IMR-90 (cell line): Measurements from ENCODE around the gene MGST2. TPM values are rescaled to one million over a fixed set of nuclear protein-coding genes. Genes with fewer than 3 reads are reported as not detected.

Experiments
- ATAC-seq: fragments of 200-7000 bp; cut with Tn5 transposase; 2 replicates; pipeline ENCODE4 v1.9.1; 2020; ENCODE audit warnings: low read depth, mild to moderate bottlenecking, moderate library complexity
- BruUV-seq: library from RNA; stranded (reverse); fragments of 400-500 nt; replicated peaks from 2 replicates; lab custom pipeline; 2021; lab: Mats Ljungman, UMichigan
- CTCF ChIA-PET: fragments of 300-600 bp; formaldehyde crosslinking; extraction: SDS; loops from one replicate; lab custom pipeline; 2021; ENCODE audit warnings: antibody characterized with exemption; lab: Yijun Ruan, JAX
- POLR2A ChIA-PET: fragments of 300-600 bp; sonication (Branson Sonifier 250); formaldehyde crosslinking; loops from one replicate; lab custom pipeline; 2022; ENCODE audit warnings: antibody characterized with exemption; ENCODE audit not compliant: unreplicated experiment; lab: Charles Lee
- DNase-seq: peaks from one replicate; pipeline ENCODE4 v3.0.0; 2013
- H2AFZ ChIP-seq: replicated peaks from 2 replicates; pipeline ENCODE3; 2013; ENCODE audit warnings: low read length, mild to moderate bottlenecking; ENCODE audit not compliant: poor library complexity
- H2AK5ac ChIP-seq: 2 replicates; pipeline ENCODE4 v1.6.1; 2013; ENCODE audit warnings: low read depth, low read length, inconsistent platforms
- H2AK9ac ChIP-seq: replicated peaks from 2 replicates; pipeline ENCODE3; 2013; ENCODE audit warnings: mild to moderate bottlenecking, low read depth, low read length, moderate library complexity; ENCODE audit not compliant: poor library complexity
- H2BK120ac ChIP-seq: 2 replicates; pipeline ENCODE4 v1.6.1; 2013; ENCODE audit warnings: low read depth, low read length, inconsistent platforms
- H2BK15ac ChIP-seq: 3 replicates; pipeline ENCODE4 v1.6.1; 2013; ENCODE audit warnings: low read depth, low read length, inconsistent platforms
- H2BK20ac ChIP-seq: 2 replicates; pipeline ENCODE4 v1.6.1; 2013; ENCODE audit warnings: low read depth, mild to moderate bottlenecking, inconsistent platforms, low read length, moderate library complexity
- H2BK5ac ChIP-seq: 2 replicates; pipeline ENCODE4 v1.6.1; 2013; ENCODE audit warnings: mild to moderate bottlenecking, low read depth, low read length, inconsistent platforms; ENCODE audit not compliant: poor library complexity, severe bottlenecking
- H3K14ac ChIP-seq: replicated peaks from 2 replicates; pipeline ENCODE4 v1.6.1; 2013; ENCODE audit warnings: low read depth, low read length, inconsistent platforms
- H3K18ac ChIP-seq: 2 replicates; pipeline ENCODE4 v1.6.1; 2013; ENCODE audit warnings: low read depth, low read length, control low read depth
- H3K23ac ChIP-seq: 2 replicates; pipeline ENCODE4 v1.6.1; 2013; ENCODE audit warnings: low read depth, low read length, inconsistent platforms
- H3K27ac ChIP-seq: 2 replicates; pipeline ENCODE4 v1.5.1; 2013; ENCODE audit warnings: mild to moderate bottlenecking, control low read depth, low read length; ENCODE audit not compliant: insufficient read depth
- H3K27me3 ChIP-seq: 2 replicates; pipeline ENCODE4 v1.6.1; 2013; ENCODE audit warnings: low read length; ENCODE audit not compliant: control insufficient read depth, insufficient read depth
- H3K36me3 ChIP-seq: 2 replicates; pipeline ENCODE4 v1.6.1; 2013; ENCODE audit warnings: low read length, mixed read lengths; ENCODE audit not compliant: control insufficient read depth, insufficient read depth
- H3K4ac ChIP-seq: 2 replicates; pipeline ENCODE4 v1.6.1; 2013; ENCODE audit warnings: low read depth, low read length, inconsistent platforms
- H3K4me1 ChIP-seq: 2 replicates; pipeline ENCODE4 v1.6.1; 2013; ENCODE audit warnings: low read length, mixed read lengths; ENCODE audit not compliant: control insufficient read depth, insufficient read depth
- H3K4me2 ChIP-seq: 2 replicates; pipeline ENCODE4 v1.6.1; 2013; ENCODE audit warnings: low read depth, mild to moderate bottlenecking, control low read depth, low read length, moderate library complexity
- H3K4me3 ChIP-seq: 2 replicates; pipeline ENCODE4 v1.5.1; 2013; ENCODE audit warnings: low read depth, mild to moderate bottlenecking, control low read depth, low read length, moderate library complexity; ENCODE audit not compliant: insufficient read depth
- H3K56ac ChIP-seq: 2 replicates; pipeline ENCODE4 v1.6.1; 2013; ENCODE audit warnings: low read length, inconsistent platforms; ENCODE audit not compliant: insufficient read depth; ENCODE audit errors: extremely low read depth
- H3K79me1 ChIP-seq, 2 experiments: 2 replicates each; pipeline ENCODE4 v1.6.1; 2013; ENCODE audit warnings: low read length in 2 of 2, inconsistent platforms in 1 of 2, low read depth in 1 of 2
- H3K9ac ChIP-seq: 2 replicates; pipeline ENCODE4 v1.6.1; 2013; ENCODE audit warnings: low read depth, low read length, control low read depth
- H3K9me1 ChIP-seq: 2 replicates; pipeline ENCODE4 v1.6.1; 2013; ENCODE audit warnings: low read length, inconsistent platforms; ENCODE audit not compliant: insufficient read depth
- H3K9me3 ChIP-seq: 2 replicates; pipeline ENCODE4 v1.6.1; 2013; ENCODE audit warnings: low read length; ENCODE audit not compliant: control insufficient read depth, insufficient read depth
- H4K20me1 ChIP-seq: 2 replicates; pipeline ENCODE4 v1.6.1; 2013; ENCODE audit warnings: low read length, inconsistent platforms; ENCODE audit not compliant: insufficient read depth
- H4K5ac ChIP-seq: 2 replicates; pipeline ENCODE4 v1.6.1; 2013; ENCODE audit warnings: mild to moderate bottlenecking, low read depth, low read length, control low read depth
- H4K8ac ChIP-seq, 2 experiments: 2 replicates each; pipeline ENCODE4 v1.6.1; 2013; ENCODE audit warnings: low read depth in 2 of 2, low read length in 2 of 2, control low read depth in 1 of 2, inconsistent platforms in 1 of 2
- H4K91ac ChIP-seq: 2 replicates; pipeline ENCODE4 v1.6.1; 2013; ENCODE audit warnings: low read depth, low read length, inconsistent platforms; ENCODE audit not compliant: insufficient read depth
- BHLHE40 ChIP-seq: fragments of 150-350 bp; IDR thresholded peaks from 2 replicates; pipeline ENCODE4 v1.6.1; 2016; ENCODE audit warnings: mild to moderate bottlenecking, low read depth, low read length
- CEBPB ChIP-seq: IDR thresholded peaks from 2 replicates; pipeline ENCODE4 v1.6.1; 2012; ENCODE audit warnings: low read depth, low read length, improper control_type of control experiment
- CHD1 ChIP-seq: IDR thresholded peaks from 2 replicates; pipeline ENCODE4 v1.6.1; 2012; ENCODE audit warnings: low read depth, low read length, improper control_type of control experiment
- FOS ChIP-seq: fragments of 150-350 bp; IDR thresholded peaks from 2 replicates; pipeline ENCODE4 v1.6.1; 2016; ENCODE audit warnings: low read depth, low read length
- MAFK ChIP-seq: IDR thresholded peaks from 2 replicates; pipeline ENCODE4 v1.6.1; 2012; ENCODE audit warnings: low read depth, low read length, improper control_type of control experiment
- MAZ ChIP-seq: IDR thresholded peaks from 2 replicates; pipeline ENCODE4 v1.6.1; 2012; ENCODE audit warnings: low read depth, mild to moderate bottlenecking, low read length, improper control_type of control experiment, moderate library complexity, borderline replicate concordance
- MXI1 ChIP-seq: IDR thresholded peaks from 2 replicates; pipeline ENCODE4 v1.6.1; 2012; ENCODE audit warnings: low read depth, mild to moderate bottlenecking, low read length, moderate library complexity, borderline replicate concordance
- NFE2L2 ChIP-seq: fragments of 150-350 bp; IDR thresholded peaks from 2 replicates; pipeline ENCODE4 v1.6.1; 2016; ENCODE audit warnings: low read depth, mild to moderate bottlenecking, low read length
- POLR2A ChIP-seq: IDR thresholded peaks from 2 replicates; pipeline ENCODE4 v1.6.1; 2012; ENCODE audit warnings: mild to moderate bottlenecking, low read depth, low read length
- RAD21 ChIP-seq: IDR thresholded peaks from 2 replicates; pipeline ENCODE4 v1.6.1; 2012; ENCODE audit warnings: low read length, improper control_type of control experiment
- RCOR1 ChIP-seq: IDR thresholded peaks from 2 replicates; pipeline ENCODE4 v1.6.1; 2012; ENCODE audit warnings: mild to moderate bottlenecking, low read length, improper control_type of control experiment; ENCODE audit not compliant: insufficient replicate concordance
- RFX5 ChIP-seq: IDR thresholded peaks from 2 replicates; pipeline ENCODE4 v1.8.0; 2012; ENCODE audit warnings: low read depth, mild to moderate bottlenecking, low read length, moderate library complexity
- SMC3 ChIP-seq: fragments of 150-350 bp; IDR thresholded peaks from 2 replicates; pipeline ENCODE4 v1.6.1; 2016; ENCODE audit warnings: low read depth, mild to moderate bottlenecking, antibody characterized with exemption, low read length, moderate library complexity
- WGBS, 2 experiments: methylation state at CpG; one replicate each; pipeline versions ENCODE4 v1.1.5 to v1.1.7; 2013; ENCODE audit warnings: missing lambda C conversion rate in 2 of 2; ENCODE audit not compliant: insufficient read length in 1 of 2; ENCODE audit errors: extremely low coverage in 2 of 2; 5-methylcytosine and 5-hydroxymethylcytosine counted together
- dilution Hi-C: fragments of 300-500 bp; cut with HindIII; formaldehyde crosslinking; loops from one replicate; pipeline ENCODE4 v1.14.3; 2018; ENCODE audit warnings: low sequenced_read_pairs; ENCODE audit not compliant: unreplicated experiment
- in situ Hi-C: fragments of 300-500 bp; cut with MboI; formaldehyde crosslinking; loops from 3 replicates; pipeline ENCODE4 v1.14.3; 2019; ENCODE audit warnings: low sequenced_read_pairs, inconsistent platforms, mixed read lengths
- intact Hi-C: fragments of 100-400 bp; cut with micrococcal nuclease; formaldehyde crosslinking; loops from 2 replicates; pipeline ENCODE4 v1.10.0; 2022
- polyA plus RNA-seq, 3 experiments: library from polyadenylated mRNA; depleted of rRNA; stranded (reverse); fragments of >200 nt; gene quantifications; 2 replicates each; pipeline ENCODE4 v1.2.3, GENCODE V29; 2012; ENCODE audit warnings: low replicate concordance in 1 of 3
- total RNA-seq: library from RNA; depleted of rRNA; stranded (reverse); fragments of >200 nt; gene quantifications from 2 replicates; pipeline ENCODE4 v1.2.3, GENCODE V29; 2012
- TF ChIP-seq, protein P1 (sequence below): fragments of 150-350 bp; IDR thresholded peaks from 2 replicates; pipeline ENCODE4 v1.6.1; 2017; ENCODE audit warnings: mild to moderate bottlenecking, antibody characterized with exemption, low read length, low read depth
- TF ChIP-seq, protein P2 (sequence below): conservative IDR thresholded peaks from 2 replicates; pipeline ENCODE4 v1.5.1; 2012; ENCODE audit warnings: mild to moderate bottlenecking, low read depth, low read length, improper control_type of control experiment
- TF ChIP-seq, protein P3 (sequence below): fragments of 150-350 bp; IDR thresholded peaks from 2 replicates; pipeline ENCODE4 v1.6.1; 2016; ENCODE audit warnings: low read depth, mild to moderate bottlenecking, low read length, moderate library complexity, borderline replicate concordance

The MGST2 gene
- total and polyA plus RNA-seq, 2 of the 4 experiments (the other 2 are of a cell fraction), result 4.8 to 10.5 TPM

DNA sequence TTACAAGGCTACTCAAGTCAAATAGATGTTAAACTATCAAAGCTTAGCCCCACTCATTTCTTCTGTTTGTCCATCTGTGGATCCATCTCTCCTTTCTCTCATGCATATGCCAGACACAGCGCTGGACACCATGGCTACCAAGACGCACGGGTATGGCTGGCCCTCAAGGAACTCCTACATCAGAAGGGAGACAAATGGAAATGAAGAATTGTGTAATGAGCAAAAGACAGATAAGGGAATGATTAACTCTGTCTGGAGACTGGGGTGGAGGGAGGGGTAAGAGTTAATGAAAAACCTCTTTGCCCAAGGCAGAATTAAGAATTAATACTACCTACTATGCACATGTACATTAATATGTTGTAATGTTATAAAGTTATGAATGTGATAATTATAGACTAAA lies 88.1 kb downstream of the MGST2 start:
- WGBS, 2 experiments, result no CpG with 5 or more reads among the region's 3 CpGs
- Histone ChIP-seq H3K9ac (no peak overlapping the region), H3K36me3 (no peaks in the 10 kb centered on the region), H2AK5ac (no peak overlapping the region), H3K4me1 (no peaks in the 10 kb centered on the region), H3K27ac (no peak overlapping the region), H4K5ac (no peak overlapping the region), H2BK15ac (no peak overlapping the region), H2BK120ac (no peak overlapping the region), H4K8ac (no peak overlapping the region), H2BK5ac (no peak overlapping the region), H4K20me1 (no peaks in the 10 kb centered on the region), H3K56ac (no peak overlapping the region), H3K4me3 (no peak overlapping the region), H3K9me1 (no peaks in the 10 kb centered on the region), H2AK9ac (no peak overlapping the region), H2AFZ (no peak overlapping the region), H3K18ac (no peak overlapping the region), H3K27me3 (no peaks in the 10 kb centered on the region), H3K4ac (no peak overlapping the region), H3K79me1 (no peaks in the 10 kb centered on the region), H4K91ac (no peak overlapping the region), H3K23ac (no peak overlapping the region), H3K14ac (no peak overlapping the region), H3K9me3 (no peaks in the 10 kb centered on the region), H3K4me2 (no peak overlapping the region), H2BK20ac (no peak overlapping the region)
- intact Hi-C loops, result no loop called here
- ChIA-PET CTCF (interaction anchor here (0.6 kb wide), 1 partner anchor 13 kb away, joined by 3 read pairs; no protein-coding TSS in a partner anchor), POLR2A (no interaction called here)
- dilution Hi-C loops, result no loop called here
- in situ Hi-C loops, result no loop called here
- BruUV-seq, result no TSS peak
- DNase-seq (no peak), ATAC-seq (no peak)
- TF ChIP-seq NFE2L2 (no peak), RFX5 (no peak), BHLHE40 (no peak), MAZ (no peak), RCOR1 (no peak), POLR2A (no peak), MXI1 (no peak), FOS (no peak), SMC3 (no peak), MAFK (no peak), CEBPB (no peak), CHD1 (no peak), RAD21 (no peak)
- TF ChIP-seq, protein P1, sequence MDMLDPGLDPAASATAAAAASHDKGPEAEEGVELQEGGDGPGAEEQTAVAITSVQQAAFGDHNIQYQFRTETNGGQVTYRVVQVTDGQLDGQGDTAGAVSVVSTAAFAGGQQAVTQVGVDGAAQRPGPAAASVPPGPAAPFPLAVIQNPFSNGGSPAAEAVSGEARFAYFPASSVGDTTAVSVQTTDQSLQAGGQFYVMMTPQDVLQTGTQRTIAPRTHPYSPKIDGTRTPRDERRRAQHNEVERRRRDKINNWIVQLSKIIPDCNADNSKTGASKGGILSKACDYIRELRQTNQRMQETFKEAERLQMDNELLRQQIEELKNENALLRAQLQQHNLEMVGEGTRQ, result no peak
- TF ChIP-seq, protein P2, sequence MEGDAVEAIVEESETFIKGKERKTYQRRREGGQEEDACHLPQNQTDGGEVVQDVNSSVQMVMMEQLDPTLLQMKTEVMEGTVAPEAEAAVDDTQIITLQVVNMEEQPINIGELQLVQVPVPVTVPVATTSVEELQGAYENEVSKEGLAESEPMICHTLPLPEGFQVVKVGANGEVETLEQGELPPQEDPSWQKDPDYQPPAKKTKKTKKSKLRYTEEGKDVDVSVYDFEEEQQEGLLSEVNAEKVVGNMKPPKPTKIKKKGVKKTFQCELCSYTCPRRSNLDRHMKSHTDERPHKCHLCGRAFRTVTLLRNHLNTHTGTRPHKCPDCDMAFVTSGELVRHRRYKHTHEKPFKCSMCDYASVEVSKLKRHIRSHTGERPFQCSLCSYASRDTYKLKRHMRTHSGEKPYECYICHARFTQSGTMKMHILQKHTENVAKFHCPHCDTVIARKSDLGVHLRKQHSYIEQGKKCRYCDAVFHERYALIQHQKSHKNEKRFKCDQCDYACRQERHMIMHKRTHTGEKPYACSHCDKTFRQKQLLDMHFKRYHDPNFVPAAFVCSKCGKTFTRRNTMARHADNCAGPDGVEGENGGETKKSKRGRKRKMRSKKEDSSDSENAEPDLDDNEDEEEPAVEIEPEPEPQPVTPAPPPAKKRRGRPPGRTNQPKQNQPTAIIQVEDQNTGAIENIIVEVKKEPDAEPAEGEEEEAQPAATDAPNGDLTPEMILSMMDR, result no peak
- TF ChIP-seq, protein P3, sequence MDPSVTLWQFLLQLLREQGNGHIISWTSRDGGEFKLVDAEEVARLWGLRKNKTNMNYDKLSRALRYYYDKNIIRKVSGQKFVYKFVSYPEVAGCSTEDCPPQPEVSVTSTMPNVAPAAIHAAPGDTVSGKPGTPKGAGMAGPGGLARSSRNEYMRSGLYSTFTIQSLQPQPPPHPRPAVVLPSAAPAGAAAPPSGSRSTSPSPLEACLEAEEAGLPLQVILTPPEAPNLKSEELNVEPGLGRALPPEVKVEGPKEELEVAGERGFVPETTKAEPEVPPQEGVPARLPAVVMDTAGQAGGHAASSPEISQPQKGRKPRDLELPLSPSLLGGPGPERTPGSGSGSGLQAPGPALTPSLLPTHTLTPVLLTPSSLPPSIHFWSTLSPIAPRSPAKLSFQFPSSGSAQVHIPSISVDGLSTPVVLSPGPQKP, result no peak
